HG03442 (cell line): Measurements from ENCODE around the gene CMPK1.

ENCODE experiments used
- ATAC-seq: cut with Tn5 transposase; IDR thresholded peaks from one replicate; pipeline ENCODE4 v1.9.1; 2021; ENCODE audit warnings: mild to moderate bottlenecking, moderate library complexity; ENCODE audit not compliant: unreplicated experiment

Gene CMPK1

DNA sequence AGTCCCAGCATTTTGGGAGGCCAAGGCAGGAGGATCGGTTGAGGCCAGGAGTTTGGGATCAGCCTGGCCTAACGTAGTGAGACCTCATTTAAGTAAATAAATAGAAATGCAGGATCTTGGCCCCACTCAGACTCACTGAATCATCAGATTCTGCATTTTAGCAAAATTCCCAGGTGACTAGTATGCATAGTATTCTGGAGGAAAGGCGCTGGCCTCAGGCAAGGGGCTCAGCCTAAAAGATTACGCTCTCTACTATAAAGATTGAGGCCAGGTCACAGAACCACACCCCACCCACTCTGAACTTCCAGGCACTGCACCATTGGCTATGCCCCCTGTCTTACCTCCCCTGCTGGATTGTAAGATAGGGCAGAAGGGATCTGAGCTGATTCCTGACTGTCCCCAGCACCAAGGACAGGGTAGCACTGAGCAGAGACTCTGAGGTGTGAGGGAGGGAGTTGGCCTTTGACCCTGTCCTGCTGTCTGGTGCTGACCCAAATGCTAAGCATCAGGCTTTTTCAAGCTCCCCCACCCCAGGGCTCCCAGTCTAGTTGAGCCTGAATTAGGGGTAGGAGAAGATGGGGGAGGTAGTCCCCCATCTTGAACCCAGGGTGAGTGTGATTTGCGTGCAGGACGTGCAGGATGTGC lies 85.2 kb downstream of the CMPK1 start:
- ATAC-seq = no peak

DNA sequence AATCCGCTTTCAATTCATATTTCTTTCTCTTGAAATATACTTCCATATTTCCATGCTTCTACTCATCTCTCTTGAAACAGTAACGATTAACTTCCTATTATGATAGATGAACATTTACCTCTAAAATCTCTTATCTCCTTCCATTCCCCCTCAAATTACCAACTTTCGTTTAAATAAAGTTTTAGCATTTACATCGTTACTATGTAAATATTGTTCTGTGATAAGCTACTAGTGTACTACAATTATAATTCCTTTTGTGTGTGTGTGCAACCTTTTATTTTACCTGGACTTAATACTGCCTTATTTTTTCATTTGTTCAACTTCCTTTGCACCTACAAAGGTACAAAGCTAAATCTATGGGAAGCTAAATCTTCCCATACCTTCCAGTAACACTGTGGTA lies 87.0 kb downstream of the CMPK1 start:
- ATAC-seq = no peak

DNA sequence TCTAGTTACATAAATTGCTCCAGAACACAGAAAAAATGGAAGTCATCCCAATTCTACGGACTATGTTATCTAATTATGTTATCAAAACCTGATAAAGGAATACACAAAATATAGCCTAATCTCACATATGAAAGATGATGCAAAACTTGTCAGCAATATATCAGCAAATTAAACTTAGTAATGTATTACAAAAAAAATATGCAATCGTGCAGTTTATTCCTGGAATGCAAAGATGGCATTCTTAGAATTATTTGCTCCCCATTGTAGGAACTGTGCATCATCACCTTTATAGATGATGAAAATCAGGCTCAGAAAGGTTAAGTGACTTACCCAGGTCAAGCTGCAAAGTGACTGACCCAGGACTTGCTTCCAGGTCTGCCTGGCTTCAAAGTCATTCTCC lies 90.3 kb downstream of the CMPK1 start:
- ATAC-seq = no peak

DNA sequence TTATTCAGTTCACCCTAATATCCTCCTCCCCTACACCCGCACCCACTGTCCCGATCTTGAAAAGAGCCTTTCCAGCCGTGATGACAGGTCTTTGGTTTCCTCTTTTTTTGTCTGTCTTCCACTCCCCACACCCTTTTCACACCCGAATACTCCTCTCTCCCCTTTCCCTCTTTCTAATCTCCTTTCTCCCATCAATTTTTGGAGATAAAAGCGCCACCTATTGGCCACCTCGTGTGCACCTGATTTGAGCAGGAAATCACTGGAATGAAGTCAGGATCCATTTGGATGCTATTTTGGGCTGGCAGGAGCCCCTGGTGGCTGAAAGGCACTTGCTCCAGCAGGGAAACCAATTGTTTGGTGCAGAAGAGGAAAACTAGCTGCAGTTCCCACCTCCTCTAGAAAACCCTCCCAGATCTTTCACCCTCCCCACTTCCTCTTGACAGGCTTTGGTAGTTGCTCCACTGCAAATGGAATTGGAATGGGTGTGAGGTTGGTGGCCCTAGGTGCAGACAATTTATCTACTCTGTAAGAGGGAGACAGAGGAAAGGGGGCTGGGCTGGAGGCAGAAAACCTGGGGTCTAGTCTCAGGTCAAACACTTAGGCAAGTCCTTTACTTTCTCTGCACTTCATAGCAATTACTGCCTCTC lies 90.9 kb downstream of the CMPK1 start:
- no peak for ATAC-seq
